SH-SY5Y (cell line): ENCODE measurements around the gene GSTA2.

Experiments
- GATA2 ChIP-seq: IDR thresholded peaks from 2 replicates; pipeline ENCODE4 v1.6.1; 2011; ENCODE audit warnings: mild to moderate bottlenecking, low read depth, low read length
- GATA3 ChIP-seq: IDR thresholded peaks from 2 replicates; pipeline ENCODE4 v1.6.1; 2011; ENCODE audit warnings: low read depth, mild to moderate bottlenecking, low read length, moderate library complexity

- TF ChIP-seq GATA3 = no peak
- no peak for TF ChIP-seq GATA2
Measured at GRCh38 chr6:52726741-52727535, 36.3 kb downstream of the GSTA2 start.
